ENCODE results near the gene RELN. TPM values are rescaled to one million over a fixed set of nuclear protein-coding genes. Genes with fewer than 3 reads are reported as not detected.

RELN gene
- total and polyA plus RNA-seq, 2 of the 13 experiments (the other 11 are each of a cell fraction or from before 2014, with no cell fraction given), result 315 to 332 TPM

DNA sequence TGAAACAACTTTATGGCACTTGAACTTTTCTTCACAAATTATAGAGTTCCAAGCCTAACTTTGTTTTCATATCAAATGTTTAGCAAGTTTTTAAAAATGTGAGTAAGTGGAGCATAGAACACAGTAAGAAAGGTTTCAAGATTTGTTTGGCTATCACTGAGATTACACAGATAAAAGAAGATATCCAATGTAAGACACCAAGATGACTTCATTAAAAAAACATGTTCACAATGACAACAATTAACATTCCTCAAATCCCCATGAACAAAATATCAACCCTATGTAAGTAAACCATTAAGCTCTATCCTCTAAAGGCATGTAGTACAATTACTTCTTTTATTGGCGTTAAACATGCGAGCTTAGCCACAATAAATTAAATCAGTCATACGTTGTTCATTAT is 129.7 kb downstream of the RELN start (continued):
- no peak for TF ChIP-seq TRIM24 (CRISPR knock-in tag; IDR thresholded peaks at IDR 0.05)

- FAIRE-seq (no peak), ATAC-seq (peak; percentile 75), DNase-seq (ENCODE audit: low spot score) (no peak)
- no TSS peak for BruUV-seq (replicated peaks)
- Histone ChIP-seq H3K27me3 (ENCODE audit: control insufficient read depth in 1 of 2, insufficient read depth in 2 of 2, low read length in 2 of 2) (no peaks in the 10 kb centered on the region), H3K36me3 (replicated peaks in 1 of 2; ENCODE audit: control insufficient read depth in 1 of 2, insufficient read depth in 2 of 2, low read length in 2 of 2) (0 out of 5 replicates have a peak, but pooled peaks cover 0 to 4% of the 10 kb centered on the region in 2 experiments), H3K4me1 (ENCODE audit: insufficient read depth, low read length) (no peaks in the 10 kb centered on the region), H3K9me3 (ENCODE audit: low read length) (no peaks in the 10 kb centered on the region), H4K20me1 (ENCODE audit: insufficient read depth, low read length) (no peaks in the 10 kb centered on the region; the same call in 1 of the 2 replicates), H3K9ac (ENCODE audit: insufficient read depth, low read depth, low read length) (no peak overlapping the region), H3K4me3 (replicated peaks in 1 of 3; ENCODE audit: insufficient read depth in 1 of 3, low read depth in 2 of 3, low read length in 3 of 3) (no peak overlapping the region), H2AFZ (ENCODE audit: low read length) (no peak overlapping the region), H3K4me2 (ENCODE audit: low read depth, low read length) (no peak overlapping the region), H3K79me2 (ENCODE audit: insufficient read depth, low read length) (peaks cover 8% of the 10 kb centered on the region), H3K27ac (ENCODE audit: extremely low read length, insufficient read depth, low read length) (no peak overlapping the region)
- 73% methylated on average over 4 of the region's 4 CpGs for WGBS (ENCODE audit: low lambda C conversion rate)
- intact Hi-C loops (cut with micrococcal nuclease; ENCODE audit: unreplicated experiment), result no loop called here
- in situ Hi-C loops (cut with HindIII; ENCODE audit: extremely low pct_ligation_motif_present, low pct_unique_long_range_greater_than_20kb), result no loop called here
- TF ChIP-seq REST (IDR thresholded peaks at IDR 0.05; ENCODE audit: borderline replicate concordance in 1 of 2, low read depth in 1 of 2, low read length in 2 of 2) (no peak), RBM22 (optimal IDR thresholded peaks at IDR 0.05; ENCODE audit: low read length) (peak; percentile 69)
- ChIA-PET CTCF (ENCODE audit: low intra/inter-chr PET ratio, low total read pairs) (no interaction called here), POLR2A (no interaction called here)
These were observed 132.0 kb downstream of the RELN start for GRCh38 chr7:103857435-103857834.
